HG03025 (cell line): ENCODE data around the gene ZNF576.
"Not testable (repeated sequence)": the region's sequence is repeated elsewhere in the genome, so short reads cannot be mapped to it uniquely, and the experiment has no call there.

Source experiments
- ATAC-seq: cut with Tn5 transposase; IDR thresholded peaks from one replicate; pipeline ENCODE4 v1.9.1; 2021; ENCODE audit warnings: mild to moderate bottlenecking, moderate library complexity; ENCODE audit not compliant: unreplicated experiment, low FRiP score

The ZNF576 gene

GRCh38 chr19:43623889-43624670 lies 27.7 kb downstream of the ZNF576 start:
- ATAC-seq = no peak

- ATAC-seq = no peak
Observed at GRCh38 chr19:43624933-43625332, 28.5 kb downstream of the ZNF576 start.

- ATAC-seq = no peak
Observed at GRCh38 chr19:43625918-43626579, 29.7 kb downstream of the ZNF576 start.

- no peak for ATAC-seq
Observed at GRCh38 chr19:43626838-43627237, 30.4 kb downstream of the ZNF576 start.

GRCh38 chr19:43628646-43629326 lies 32.4 kb downstream of the ZNF576 start:
- no peak for ATAC-seq

- ATAC-seq = no peak
Observed at GRCh38 chr19:43631491-43631890, 35.1 kb downstream of the ZNF576 start.

GRCh38 chr19:43633520-43633919 lies 37.1 kb downstream of the ZNF576 start:
- no peak for ATAC-seq

GRCh38 chr19:43634068-43634467 lies 37.7 kb downstream of the ZNF576 start:
- no peak for ATAC-seq

GRCh38 chr19:43634506-43634871 lies 38.1 kb downstream of the ZNF576 start:
- no peak for ATAC-seq

- ATAC-seq = no peak
Observed at GRCh38 chr19:43634872-43635560, 38.6 kb downstream of the ZNF576 start.

- ATAC-seq = not testable (repeated sequence)
Observed at GRCh38 chr19:43635561-43635940, 39.2 kb downstream of the ZNF576 start.

GRCh38 chr19:43636121-43636683 lies 39.8 kb downstream of the ZNF576 start:
- no peak for ATAC-seq

- no peak for ATAC-seq
Observed at GRCh38 chr19:43638214-43638994, 42.0 kb downstream of the ZNF576 start.

- ATAC-seq = no peak
Observed at GRCh38 chr19:43638995-43639518, 42.7 kb downstream of the ZNF576 start.

- no peak for ATAC-seq
Observed at GRCh38 chr19:43639519-43640423, 43.4 kb downstream of the ZNF576 start, which contains the start of gene CADM4. CADM4 (minus strand) TSS chr19:43639850; CDS start chr19:43639790, 60 bp downstream.

- ATAC-seq = no peak
Observed at GRCh38 chr19:43640424-43640757, 44.0 kb downstream of the ZNF576 start.

- no peak for ATAC-seq
Observed at GRCh38 chr19:43641333-43641732, 44.9 kb downstream of the ZNF576 start.

GRCh38 chr19:43642531-43642930 lies 46.1 kb downstream of the ZNF576 start:
- no peak for ATAC-seq

- no peak for ATAC-seq
Observed at GRCh38 chr19:43643326-43643725, 46.9 kb downstream of the ZNF576 start.
